GM21786 (cell line): Measurements from ENCODE around the gene ELAVL1.

Experiments
- ATAC-seq: cut with Tn5 transposase; IDR thresholded peaks from one replicate; pipeline ENCODE4 v1.9.1; 2021; ENCODE audit not compliant: unreplicated experiment

Gene ELAVL1

GRCh38 chr19:8022275-8022674, 16.8 kb upstream of the ELAVL1 start:
- no peak for ATAC-seq

GRCh38 chr19:8021374-8021773, 15.9 kb upstream of the ELAVL1 start:
- ATAC-seq: no peak

- no peak for ATAC-seq
These were observed 15.2 kb upstream of the ELAVL1 start for GRCh38 chr19:8020681-8021080.

GRCh38 chr19:8017808-8018207, 12.4 kb upstream of the ELAVL1 start:
- no peak for ATAC-seq

GRCh38 chr19:8004723-8005513, 523 bp downstream of the ELAVL1 start:
- peak; percentile 8 for ATAC-seq

GRCh38 chr19:8004001-8004400, 1.4 kb downstream of the ELAVL1 start:
- no peak for ATAC-seq

GRCh38 chr19:8001995-8002849, 3.2 kb downstream of the ELAVL1 start:
- ATAC-seq: no peak

- no peak for ATAC-seq
These were observed 3.8 kb downstream of the ELAVL1 start for GRCh38 chr19:8001651-8001994.

GRCh38 chr19:8000298-8001038, 5.0 kb downstream of the ELAVL1 start:
- ATAC-seq: no peak

GRCh38 chr19:7999376-7999775, 6.1 kb downstream of the ELAVL1 start:
- ATAC-seq: no peak

GRCh38 chr19:7997809-7998480, 7.5 kb downstream of the ELAVL1 start:
- no peak for ATAC-seq

GRCh38 chr19:7996883-7997282, 8.6 kb downstream of the ELAVL1 start:
- ATAC-seq: no peak

GRCh38 chr19:7995810-7996158, 9.7 kb downstream of the ELAVL1 start:
- ATAC-seq: no peak

GRCh38 chr19:7994928-7995809, 10.3 kb downstream of the ELAVL1 start:
- no peak for ATAC-seq

GRCh38 chr19:7994114-7994513, 11.3 kb downstream of the ELAVL1 start:
- no peak for ATAC-seq

- ATAC-seq: no peak
These were observed 11.9 kb downstream of the ELAVL1 start for GRCh38 chr19:7993560-7993959.

GRCh38 chr19:7992575-7992974, 12.9 kb downstream of the ELAVL1 start:
- ATAC-seq: no peak

GRCh38 chr19:7989071-7989575, 16.3 kb downstream of the ELAVL1 start:
- ATAC-seq: no peak

GRCh38 chr19:7988307-7988706, 17.1 kb downstream of the ELAVL1 start:
- no peak for ATAC-seq
